OCI-LY3 (cell line): ENCODE measurements around the gene ADAMTS1.

Source experiments
- EZH2phosphoT487 ChIP-seq: fragments of 200-600 bp; shearing (Covaris generic); IDR thresholded peaks from 2 replicates; pipeline ENCODE4 v1.6.1; 2018; ENCODE audit warnings: antibody characterized with exemption, mixed run types, low read depth
- TF ChIP-seq, protein P1 (sequence below): fragments of 200-600, 300-600 bp; sonication (generic); IDR thresholded peaks from 2 replicates; pipeline ENCODE4 v1.5.1; 2014; ENCODE audit warnings: antibody characterized with exemption, low read length, low read depth

- TF ChIP-seq, protein P1, sequence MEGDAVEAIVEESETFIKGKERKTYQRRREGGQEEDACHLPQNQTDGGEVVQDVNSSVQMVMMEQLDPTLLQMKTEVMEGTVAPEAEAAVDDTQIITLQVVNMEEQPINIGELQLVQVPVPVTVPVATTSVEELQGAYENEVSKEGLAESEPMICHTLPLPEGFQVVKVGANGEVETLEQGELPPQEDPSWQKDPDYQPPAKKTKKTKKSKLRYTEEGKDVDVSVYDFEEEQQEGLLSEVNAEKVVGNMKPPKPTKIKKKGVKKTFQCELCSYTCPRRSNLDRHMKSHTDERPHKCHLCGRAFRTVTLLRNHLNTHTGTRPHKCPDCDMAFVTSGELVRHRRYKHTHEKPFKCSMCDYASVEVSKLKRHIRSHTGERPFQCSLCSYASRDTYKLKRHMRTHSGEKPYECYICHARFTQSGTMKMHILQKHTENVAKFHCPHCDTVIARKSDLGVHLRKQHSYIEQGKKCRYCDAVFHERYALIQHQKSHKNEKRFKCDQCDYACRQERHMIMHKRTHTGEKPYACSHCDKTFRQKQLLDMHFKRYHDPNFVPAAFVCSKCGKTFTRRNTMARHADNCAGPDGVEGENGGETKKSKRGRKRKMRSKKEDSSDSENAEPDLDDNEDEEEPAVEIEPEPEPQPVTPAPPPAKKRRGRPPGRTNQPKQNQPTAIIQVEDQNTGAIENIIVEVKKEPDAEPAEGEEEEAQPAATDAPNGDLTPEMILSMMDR = no peak
- no peak for TF ChIP-seq EZH2phosphoT487
Measured at GRCh38 chr21:26809745-26810144, 35.5 kb downstream of the ADAMTS1 start.
